LNCaP clone FGC (cell line): Measurements from ENCODE around the gene AIP.
"Not testable (repeated sequence)": the region's sequence is repeated elsewhere in the genome, so short reads cannot be mapped to it uniquely, and the experiment has no call there.

Experiments
- DNase-seq: peaks from one replicate; pipeline ENCODE4 v3.0.0-alpha.2; 2011; ENCODE audit warnings: low read depth
- H3K4me3 ChIP-seq: 2 replicates; pipeline ENCODE4 v1.5.1; 2011; ENCODE audit warnings: mild to moderate bottlenecking, low read depth, low read length, control low read depth
- CTCF ChIP-seq: IDR thresholded peaks from 2 replicates; pipeline ENCODE4 v1.5.1; 2012; ENCODE audit warnings: mild to moderate bottlenecking; ENCODE audit not compliant: control insufficient read depth, insufficient read depth; ENCODE audit errors: extremely low read depth

AIP gene

GRCh38 chr11:67506426-67507051 is 23.7 kb downstream of the AIP start:
- peak overlapping the region; percentile 67 for H3K4me3 ChIP-seq
- no peak for TF ChIP-seq CTCF
- DNase-seq: no peak

- peak overlapping the region; percentile 67 for H3K4me3 ChIP-seq
- no peak for TF ChIP-seq CTCF
- DNase-seq: peak; percentile 83
Observed at GRCh38 chr11:67507242-67507863, 24.5 kb downstream of the AIP start.

DNA sequence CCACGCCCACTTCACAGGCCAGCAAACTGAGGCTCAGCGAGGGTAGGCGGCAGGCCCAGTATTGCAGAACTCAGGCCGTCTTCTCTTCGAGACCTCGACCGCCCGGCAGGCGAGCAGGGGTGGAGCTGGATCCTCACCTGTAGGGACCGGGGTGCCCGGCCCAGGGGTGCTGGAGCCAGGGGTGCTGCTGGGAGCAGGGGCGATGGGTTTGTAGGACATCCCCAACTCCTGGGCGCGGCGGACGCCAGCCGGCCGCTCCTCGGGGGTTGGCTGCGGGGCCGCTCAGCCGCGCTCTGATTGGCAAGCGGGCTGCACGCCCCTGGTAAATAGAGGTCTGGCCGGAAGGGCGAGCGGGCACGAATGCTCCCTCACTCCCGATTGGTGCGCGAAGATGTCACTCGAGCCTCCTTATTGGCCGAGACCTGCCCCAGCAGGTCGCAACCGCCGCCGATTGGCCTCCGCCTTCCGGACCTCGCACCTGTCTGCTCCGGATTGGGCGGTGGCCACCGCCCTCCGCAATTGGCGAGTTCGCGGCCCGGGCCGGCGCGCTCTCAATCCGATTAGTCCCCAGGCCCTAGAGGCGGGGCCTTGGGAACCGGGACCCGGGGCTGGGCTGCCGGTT is 25.1 kb downstream of the AIP start, which contains the start of gene CDK2AP2:
CDK2AP2 (minus strand) TSS at position 299 of the 622 bp plus-strand sequence; CDS start at position 219, 80 bp downstream.
- peak within 1 kb of the TSS; percentile 67 for H3K4me3 ChIP-seq
- TF ChIP-seq CTCF: no peak
- DNase-seq: peak; percentile 99

DNA sequence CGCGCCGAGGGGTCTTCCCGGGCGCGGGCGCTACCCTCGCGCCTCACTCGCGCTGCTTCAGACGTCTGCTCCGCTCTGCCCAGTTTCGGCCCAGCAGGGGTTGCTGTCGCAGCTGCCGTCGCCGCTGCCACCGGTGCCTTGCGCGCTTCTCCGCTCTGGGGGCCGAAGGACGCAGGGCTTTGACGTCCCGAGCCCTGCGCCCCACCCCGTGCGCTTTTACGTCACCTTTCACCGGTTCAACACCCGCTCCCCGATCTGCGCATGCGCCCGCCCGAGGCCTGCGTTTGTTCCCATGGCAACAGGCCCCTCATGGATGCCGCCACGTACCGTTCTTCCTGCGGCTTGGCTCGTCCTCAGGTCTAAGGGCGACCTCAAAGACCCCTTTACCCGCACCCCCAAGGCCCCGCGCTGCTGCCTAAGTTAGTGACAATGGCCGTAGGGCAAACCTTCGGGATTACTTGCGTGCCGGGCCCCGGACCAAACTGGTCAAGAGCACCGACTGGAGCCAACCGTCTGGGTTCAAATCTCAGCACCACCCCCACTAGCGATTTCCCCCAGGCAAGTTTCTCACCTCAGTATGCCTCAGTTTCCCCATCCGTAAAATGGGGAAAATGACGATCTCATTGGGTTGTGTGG is 25.8 kb downstream of the AIP start:
- DNase-seq: peak; percentile 81
- TF ChIP-seq CTCF: no peak
- peak overlapping the region; percentile 67 for H3K4me3 ChIP-seq

- H3K4me3 ChIP-seq: no peak overlapping the region
- TF ChIP-seq CTCF: no peak
- DNase-seq: no peak
Observed at GRCh38 chr11:67510023-67510345, 27.2 kb downstream of the AIP start.

DNA sequence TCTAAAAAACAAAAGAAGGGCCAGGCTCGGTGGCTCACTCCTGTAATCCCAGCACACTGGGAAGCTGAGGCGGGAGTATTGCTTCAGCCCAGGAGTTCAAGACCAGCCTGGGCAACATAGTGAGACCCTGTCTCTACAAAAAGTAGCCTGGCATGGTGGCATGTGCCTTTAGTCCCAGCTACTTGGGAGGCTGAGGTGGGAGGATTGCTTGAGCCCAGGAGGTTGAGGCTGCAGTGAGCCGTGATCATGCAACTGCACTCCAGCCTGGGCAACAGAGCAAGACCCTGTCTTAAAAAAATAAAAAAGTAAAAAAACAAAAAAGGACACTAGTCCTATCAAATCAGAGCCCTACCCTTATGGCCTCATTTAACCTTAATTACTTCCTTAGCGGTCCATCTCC is 28.7 kb downstream of the AIP start:
- DNase-seq, H3K4me3 ChIP-seq: not testable (repeated sequence)

DNA sequence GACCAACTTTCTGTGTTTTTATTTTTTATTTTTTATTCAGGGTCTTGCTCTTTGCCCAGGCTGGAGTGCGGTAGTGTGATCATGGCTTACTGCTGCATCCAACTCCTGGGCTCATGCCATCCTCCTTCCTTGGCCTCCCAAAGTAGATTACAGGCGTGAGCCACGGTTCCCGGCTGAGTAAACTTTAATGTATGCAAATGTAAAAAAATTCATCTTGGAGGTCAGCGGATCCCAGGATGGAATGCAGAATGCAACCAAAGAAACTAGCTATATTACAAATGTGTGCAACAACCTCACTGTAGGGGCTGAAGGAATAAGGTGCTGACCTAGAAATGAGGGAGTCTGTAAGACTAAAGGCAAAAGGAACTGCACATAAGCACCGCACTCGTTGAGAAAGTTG is 31.3 kb downstream of the AIP start:
- no peak for TF ChIP-seq CTCF
- no peak for DNase-seq
- no peak overlapping the region for H3K4me3 ChIP-seq
